CD4-positive, alpha-beta T cell treated with Interleukin-17A for 1 hour (primary cell): ENCODE results near the gene HPSE2.
"Not testable (repeated sequence)": the region's sequence is repeated elsewhere in the genome, so short reads cannot be mapped to it uniquely, and the experiment has no call there.

Source experiments
- DNase-seq: peaks from one replicate; pipeline ENCODE4 v3.0.0-alpha.2; 2020

Gene HPSE2

GRCh38 chr10:99143651-99144050 lies 92.0 kb downstream of the HPSE2 start:
- DNase-seq = no peak

GRCh38 chr10:99143011-99143410 lies 92.6 kb downstream of the HPSE2 start:
- no peak for DNase-seq

DNA sequence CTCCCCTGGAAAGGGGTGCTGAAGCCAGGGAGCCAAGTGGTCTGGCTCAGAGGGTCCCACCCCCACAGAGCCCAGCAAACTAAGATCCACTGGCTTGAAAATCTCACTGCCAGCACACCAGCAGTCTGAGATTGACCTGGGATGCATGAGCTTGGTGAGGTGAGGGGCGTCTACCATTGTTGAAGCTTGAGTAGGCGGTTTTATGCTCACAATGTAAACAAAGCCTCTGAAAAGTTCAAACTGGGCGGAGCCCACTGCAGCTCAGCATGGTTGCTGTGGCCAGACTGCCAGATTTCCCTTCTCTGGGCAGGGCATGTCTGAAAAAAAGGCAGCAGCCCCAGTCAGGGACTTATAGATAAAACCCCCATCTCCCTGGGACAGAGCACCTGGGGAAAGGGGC lies 102.8 kb downstream of the HPSE2 start:
- DNase-seq = not testable (repeated sequence)

DNA sequence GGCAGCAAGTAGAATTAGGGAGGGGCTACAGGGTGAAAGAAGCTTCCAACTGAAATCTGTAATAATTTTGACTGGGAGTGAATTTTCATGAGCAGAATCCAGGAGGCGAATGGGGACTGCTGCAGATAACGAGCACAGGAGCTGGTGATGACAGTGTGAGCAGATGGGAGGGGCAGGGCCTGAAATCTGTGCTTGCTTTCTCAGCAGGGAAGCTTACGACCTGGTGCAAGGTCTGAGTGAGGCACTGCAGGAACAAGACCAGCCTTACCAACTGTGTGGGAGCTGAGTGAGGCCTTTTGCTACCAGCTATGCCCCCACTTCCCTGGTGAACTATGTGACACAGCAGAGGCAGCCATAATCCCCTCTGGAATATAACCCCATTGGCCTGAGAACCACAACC lies 109.8 kb downstream of the HPSE2 start:
- DNase-seq = no peak

- no peak for DNase-seq
Observed at GRCh38 chr10:99124376-99124775, 111.3 kb downstream of the HPSE2 start.

GRCh38 chr10:99123851-99124250 lies 111.8 kb downstream of the HPSE2 start:
- no peak for DNase-seq

DNA sequence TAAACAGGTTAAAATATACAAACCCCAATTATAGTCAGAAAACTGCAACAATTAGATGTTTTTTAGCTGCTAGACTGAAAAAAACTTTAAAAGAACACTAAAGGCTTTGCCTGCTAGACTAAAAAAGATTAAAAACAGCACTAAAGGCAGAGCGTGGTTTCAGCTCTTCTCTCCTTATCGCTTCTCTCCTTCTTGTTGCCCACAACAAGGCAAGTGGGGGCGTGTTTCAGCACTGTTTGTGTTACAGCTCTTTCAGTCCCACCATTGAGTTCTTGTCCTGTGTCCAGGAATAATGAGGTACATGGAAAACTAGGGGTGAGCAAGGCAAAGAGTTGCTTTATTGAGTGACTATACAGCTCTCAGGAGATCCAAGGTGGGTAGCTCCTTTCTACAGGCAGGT lies 112.3 kb downstream of the HPSE2 start:
- DNase-seq = no peak

DNA sequence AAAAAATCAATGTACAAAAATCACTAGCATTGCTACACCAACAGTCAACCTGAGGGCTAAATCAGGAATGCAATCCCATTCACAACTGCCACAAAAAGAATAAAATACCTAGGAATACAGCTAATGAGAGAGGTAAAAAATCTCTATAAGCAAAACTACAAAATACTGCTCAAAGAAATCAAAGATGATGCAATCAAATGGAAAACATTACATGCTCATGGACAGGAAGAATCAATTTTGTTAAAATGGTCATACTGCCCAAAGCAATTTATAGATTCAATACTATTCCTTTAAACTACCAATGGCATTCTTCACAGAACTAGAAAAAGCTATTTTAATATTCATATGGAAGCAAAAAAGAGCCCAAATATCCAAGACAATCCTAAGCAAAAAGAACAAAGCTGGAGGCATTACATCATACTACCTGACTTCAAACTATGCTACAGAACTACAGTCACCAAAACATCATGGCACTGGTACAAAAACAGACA lies 116.3 kb downstream of the HPSE2 start:
- DNase-seq = no peak

DNA sequence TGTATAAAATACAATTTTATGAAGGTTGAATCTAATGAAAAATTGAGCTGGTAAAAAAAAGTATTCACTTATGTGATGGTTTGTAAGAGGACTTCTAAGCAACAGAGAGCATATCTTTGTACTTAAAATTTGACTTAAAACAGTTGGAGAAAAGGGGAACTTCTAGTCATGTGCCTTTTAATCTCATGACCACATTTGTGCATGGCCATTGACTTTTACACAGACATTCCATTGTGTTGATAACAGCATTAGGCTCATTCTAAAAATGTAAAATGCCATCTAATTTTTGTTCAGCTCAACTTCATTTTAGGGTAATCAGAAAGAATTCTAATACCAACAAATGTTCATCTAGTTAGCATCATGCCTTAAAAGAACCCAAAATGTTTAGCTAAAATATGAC lies 119.9 kb downstream of the HPSE2 start:
- DNase-seq = no peak

DNA sequence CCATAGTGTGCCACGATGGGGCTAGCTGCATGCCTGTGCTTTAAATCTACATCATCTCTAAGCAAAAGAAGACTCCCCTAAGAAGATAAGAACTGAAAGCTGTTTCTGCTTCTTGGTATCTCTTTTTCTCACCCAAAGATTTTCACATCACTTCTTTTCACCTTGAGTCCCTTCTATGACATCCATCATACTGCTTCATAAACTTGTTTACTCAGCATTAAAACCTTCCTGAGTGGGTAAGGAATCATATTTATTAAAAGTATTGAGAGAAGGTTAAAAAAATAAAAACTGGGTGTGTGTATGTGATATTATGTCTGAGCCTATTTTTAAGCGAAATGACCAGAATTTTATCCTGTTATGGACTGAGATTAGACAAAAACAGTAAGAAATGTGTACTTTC lies 150.3 kb downstream of the HPSE2 start:
- no peak for DNase-seq

GRCh38 chr10:99084161-99084560 lies 151.5 kb downstream of the HPSE2 start:
- DNase-seq = no peak

DNA sequence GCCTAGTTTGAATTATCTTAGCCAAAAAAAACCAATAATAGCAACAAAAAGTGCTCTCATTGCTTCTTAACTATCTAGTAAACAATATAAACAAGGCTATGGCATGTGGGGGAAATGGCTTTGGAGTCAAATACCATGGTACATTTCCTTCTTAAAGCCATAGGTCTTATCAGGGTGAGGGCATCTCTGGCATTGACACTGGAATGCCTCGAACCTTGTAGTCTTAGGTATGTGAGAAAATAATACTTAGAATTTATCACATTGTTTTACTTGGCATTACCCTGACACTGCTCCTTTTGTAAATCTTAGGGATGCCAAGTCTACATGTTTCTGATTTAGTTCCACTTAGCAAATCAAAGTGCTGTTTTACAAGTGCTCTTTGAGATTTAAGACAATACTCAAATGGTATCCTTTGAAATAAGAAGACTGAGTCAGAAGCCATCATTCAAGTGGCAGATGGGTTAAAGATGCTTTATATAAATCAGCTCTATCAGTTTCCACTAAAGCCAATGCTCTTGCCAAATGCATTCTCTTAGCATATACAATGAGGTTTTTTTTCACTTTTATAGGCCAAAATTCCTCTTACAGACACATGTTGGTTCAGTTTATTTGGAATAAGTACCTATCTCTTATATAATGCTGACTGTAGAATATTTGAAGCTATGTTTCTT lies 155.2 kb downstream of the HPSE2 start:
- DNase-seq = no peak

- no peak for DNase-seq
Observed at GRCh38 chr10:99062591-99062990, 173.1 kb downstream of the HPSE2 start.

DNA sequence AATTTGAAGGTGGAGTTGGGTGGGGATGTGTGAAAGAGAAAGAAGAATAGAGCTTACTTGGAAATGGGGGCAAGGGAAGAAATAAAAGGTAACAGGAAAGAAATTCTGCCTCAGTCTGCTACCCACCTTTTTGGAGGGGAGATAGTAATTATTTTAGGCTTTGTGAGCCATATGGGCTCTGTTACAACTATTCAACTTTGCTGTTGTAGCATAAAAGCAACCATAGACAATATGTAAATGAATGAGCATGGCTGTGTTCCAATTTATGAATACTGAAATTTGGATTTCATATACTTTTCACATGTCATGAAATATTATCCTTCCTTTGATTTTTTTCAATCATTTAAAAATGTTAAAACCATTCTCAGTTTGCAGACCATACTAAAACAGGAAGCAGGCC lies 176.9 kb downstream of the HPSE2 start:
- no peak for DNase-seq

DNA sequence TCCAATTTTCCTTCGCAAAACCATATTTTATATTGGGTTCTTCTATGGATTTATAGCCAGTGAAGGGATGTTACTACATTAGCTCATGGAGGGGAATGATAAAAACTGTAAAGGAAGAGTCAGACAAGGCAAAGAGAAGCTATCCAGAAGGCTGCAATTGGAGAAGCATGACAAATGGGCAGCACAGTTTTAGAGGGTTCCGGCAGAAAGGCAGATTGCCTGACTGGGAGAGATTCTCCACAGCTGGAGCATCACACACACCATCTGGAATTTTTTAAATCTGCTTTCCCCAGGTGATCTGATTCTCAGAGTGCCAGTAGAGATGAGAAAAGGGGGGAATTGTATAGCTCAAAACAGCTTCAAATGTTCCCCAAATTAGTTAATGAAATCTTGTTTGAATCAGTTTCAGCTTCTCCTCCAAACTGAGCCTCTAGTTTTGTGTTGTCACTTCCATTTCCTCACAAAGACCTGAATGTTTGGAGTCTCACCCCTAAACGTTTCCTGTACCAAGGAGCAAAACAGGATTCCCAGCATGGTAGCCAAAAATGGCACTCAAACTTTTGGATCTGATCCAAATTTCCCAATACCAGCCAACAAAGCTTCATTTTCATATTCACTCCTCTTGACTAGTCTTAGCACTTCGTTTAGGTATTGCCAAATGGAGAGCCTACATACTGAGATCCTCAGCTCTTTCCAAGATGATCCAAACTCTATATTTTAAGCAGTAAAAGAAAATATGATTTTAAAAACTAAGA lies 177.5 kb downstream of the HPSE2 start:
- no peak for DNase-seq

GRCh38 chr10:99045671-99046070 lies 190.0 kb downstream of the HPSE2 start:
- DNase-seq = no peak

DNA sequence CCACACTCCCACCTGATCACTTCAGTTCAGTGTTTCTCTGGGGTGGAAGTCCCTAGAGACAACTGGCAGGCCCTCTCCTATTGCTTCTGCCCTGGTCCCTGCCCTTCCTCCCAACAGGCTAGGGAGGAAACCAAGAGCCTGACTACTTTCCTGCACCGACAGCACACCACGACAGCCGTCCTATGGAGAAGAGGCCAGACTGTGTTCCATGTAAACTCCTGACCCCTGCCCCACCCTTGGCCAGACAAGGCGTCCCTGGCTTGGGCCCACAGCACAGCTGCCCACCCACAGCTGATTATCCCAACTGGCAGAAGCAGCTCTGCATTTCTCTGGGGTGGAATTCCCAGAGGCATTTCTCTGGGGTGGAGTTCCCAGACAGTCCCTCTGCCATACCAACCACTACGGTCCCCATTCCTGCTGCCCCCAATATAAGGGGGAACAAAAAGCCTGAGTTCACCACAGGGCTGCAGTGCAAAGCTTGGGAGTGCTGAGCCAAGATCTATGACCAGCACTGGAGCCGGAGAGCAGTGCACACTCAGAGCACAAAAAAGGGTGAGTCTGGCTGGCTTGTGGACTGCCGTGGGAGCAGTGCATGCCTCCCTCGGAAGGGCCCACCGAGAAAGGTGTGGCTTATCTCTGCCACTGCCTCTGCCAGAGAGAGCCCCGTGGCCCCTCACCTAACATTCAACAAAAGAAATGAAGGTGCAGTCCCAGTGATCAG lies 193.4 kb downstream of the HPSE2 start:
- no peak for DNase-seq

- no peak for DNase-seq
Observed at GRCh38 chr10:99041468-99041867, 194.2 kb downstream of the HPSE2 start.

GRCh38 chr10:99013885-99014284 lies 221.8 kb downstream of the HPSE2 start:
- no peak for DNase-seq

GRCh38 chr10:99010286-99010685 lies 225.4 kb downstream of the HPSE2 start:
- DNase-seq = no peak

GRCh38 chr10:99008054-99008453 lies 227.6 kb downstream of the HPSE2 start:
- DNase-seq = no peak

DNA sequence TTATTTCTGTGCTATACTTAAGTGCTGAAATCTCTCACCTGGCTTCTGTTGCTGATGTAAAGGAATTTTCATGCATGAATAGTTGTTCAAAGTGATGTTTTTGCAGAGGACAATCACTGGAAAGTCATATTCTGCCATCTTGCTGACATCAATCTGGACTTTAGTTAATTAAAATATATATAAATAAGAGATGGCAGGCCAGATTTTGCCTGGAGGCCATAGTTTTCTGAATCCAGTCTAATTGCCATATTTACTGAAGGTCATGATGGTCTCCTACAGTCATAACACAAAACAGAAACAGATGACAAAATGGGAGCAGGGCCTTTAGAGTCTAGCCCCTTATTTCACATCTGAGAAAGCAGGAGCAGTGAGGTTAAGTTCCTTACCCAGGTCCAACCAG lies 228.2 kb downstream of the HPSE2 start:
- DNase-seq = no peak

- DNase-seq = no peak
Observed at GRCh38 chr10:99005254-99005653, 230.4 kb downstream of the HPSE2 start.

- no peak for DNase-seq
Observed at GRCh38 chr10:99004738-99005137, 230.9 kb downstream of the HPSE2 start.
